AG09309 (cell line): ENCODE data around the gene GABBR2.
"Not testable (repeated sequence)": the region's sequence is repeated elsewhere in the genome, so short reads cannot be mapped to it uniquely, and the experiment has no call there.

ENCODE experiments used
- DNase-seq: peaks from one replicate; pipeline ENCODE4 v3.0.0-alpha.2; 2010; ENCODE audit warnings: low read depth
- H3K4me3 ChIP-seq: 2 replicates; pipeline ENCODE4 v1.5.1; 2011; ENCODE audit warnings: mild to moderate bottlenecking, low read depth, low read length, moderate library complexity; ENCODE audit not compliant: control insufficient read depth
- TF ChIP-seq, protein P1 (sequence below): IDR thresholded peaks from 2 replicates; pipeline ENCODE4 v1.5.1; 2011; ENCODE audit warnings: mild to moderate bottlenecking, low read depth, low read length, inconsistent platforms; ENCODE audit not compliant: insufficient read depth, control insufficient read depth; ENCODE audit errors: missing control alignments

Gene GABBR2

DNA sequence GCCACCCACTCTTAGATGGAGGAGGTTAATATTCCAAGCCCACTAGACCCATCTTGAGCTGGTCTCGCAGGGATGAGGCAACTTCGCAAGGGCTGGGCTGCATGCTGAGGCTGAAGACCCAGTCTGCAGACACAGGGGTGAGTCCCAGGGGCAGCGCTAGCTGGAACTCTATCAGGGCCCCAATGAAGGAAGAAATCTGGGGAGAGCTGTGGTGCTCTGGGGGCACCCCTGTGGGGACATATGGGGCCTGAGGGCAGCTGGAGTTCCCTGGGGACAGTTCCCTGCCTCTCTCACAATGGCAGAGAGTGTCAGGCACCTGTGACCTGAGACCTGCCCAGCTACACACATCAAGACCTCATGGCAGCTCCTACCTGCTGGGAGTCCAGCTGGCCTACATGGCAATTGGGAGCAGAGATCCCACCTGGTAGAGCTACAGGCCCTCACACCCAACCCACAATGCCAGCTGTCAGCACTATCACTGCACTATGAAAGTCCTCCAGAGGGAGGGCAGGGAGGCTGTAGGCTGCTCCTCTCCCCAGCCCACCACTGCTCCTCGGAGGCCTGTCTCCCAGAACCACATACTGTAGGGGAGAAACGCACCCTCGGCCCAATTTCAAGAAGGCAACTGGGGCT, 202.2 kb downstream of the GABBR2 start:
- no peak overlapping the region for H3K4me3 ChIP-seq
- TF ChIP-seq, protein P1, sequence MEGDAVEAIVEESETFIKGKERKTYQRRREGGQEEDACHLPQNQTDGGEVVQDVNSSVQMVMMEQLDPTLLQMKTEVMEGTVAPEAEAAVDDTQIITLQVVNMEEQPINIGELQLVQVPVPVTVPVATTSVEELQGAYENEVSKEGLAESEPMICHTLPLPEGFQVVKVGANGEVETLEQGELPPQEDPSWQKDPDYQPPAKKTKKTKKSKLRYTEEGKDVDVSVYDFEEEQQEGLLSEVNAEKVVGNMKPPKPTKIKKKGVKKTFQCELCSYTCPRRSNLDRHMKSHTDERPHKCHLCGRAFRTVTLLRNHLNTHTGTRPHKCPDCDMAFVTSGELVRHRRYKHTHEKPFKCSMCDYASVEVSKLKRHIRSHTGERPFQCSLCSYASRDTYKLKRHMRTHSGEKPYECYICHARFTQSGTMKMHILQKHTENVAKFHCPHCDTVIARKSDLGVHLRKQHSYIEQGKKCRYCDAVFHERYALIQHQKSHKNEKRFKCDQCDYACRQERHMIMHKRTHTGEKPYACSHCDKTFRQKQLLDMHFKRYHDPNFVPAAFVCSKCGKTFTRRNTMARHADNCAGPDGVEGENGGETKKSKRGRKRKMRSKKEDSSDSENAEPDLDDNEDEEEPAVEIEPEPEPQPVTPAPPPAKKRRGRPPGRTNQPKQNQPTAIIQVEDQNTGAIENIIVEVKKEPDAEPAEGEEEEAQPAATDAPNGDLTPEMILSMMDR: no peak
- DNase-seq: no peak

DNA sequence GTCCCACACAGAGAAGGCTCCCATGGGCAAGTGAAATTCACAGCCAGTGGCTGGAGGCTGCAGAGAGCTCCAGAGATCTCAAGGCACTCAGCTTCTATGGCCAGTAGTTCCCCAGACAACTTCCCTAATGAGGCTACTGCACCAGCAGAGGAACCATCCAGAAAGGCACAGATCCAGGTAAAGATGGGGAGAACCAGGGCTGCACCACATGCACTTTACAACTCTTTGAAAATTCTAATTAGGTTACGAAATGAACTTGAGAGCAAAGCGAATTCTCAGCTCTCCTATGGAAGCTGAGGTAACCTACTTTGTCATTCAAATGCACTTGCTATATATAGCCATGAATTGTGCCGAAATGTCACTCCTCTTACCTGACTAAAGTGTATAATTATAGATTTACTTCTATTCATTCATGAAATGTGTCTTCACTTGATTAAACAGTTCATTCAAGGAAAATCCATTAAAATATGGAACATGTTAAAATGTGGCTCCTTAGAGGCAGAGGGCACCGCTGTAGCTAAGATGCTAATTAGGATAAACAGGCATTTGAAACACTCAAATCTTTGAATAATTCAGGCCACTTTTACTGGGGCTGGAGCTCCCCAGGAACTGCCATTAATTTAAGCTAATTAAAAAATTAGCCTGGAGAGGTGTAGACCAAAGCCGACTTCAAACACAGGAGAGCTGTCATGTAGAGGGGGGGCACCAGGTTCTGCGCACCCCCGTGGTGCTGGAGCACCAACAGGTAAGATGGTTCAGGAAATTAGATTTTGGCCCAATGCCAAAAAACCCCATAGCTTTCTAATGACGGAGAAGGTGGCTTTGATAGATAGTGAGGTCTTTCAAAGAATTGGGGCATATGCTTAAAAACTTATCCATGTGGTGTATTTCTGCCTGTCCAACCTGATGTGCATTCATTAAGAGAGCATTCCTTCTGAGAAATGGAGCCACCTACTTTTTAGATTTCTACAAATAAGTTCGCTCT, 204.1 kb downstream of the GABBR2 start:
- TF ChIP-seq, protein P1: no peak

DNA sequence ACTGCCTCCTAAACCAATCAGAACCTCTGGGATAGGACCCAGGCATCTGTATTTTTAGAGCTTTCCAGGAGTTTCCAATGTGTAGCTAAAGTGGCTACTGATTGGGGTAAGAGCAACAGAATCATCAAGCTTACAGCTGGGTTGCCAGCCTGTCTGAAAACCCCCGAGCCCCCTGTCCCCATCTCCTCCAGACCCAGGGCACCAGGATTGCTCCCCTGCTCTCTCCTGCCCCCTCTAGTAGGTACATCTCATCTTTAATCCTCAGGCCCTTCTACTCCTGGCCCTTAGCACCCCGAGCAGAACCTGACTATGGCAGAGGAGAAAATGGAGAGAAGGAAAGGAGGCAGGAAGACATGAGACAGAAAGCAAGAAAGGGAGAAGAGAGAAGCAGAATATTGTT, 204.9 kb downstream of the GABBR2 start:
- DNase-seq: no peak
- no peak overlapping the region for H3K4me3 ChIP-seq
- TF ChIP-seq, protein P1: no peak

More for the DNA sequence above, 204.1 kb downstream of the GABBR2 start:
- no peak overlapping the region for H3K4me3 ChIP-seq
- DNase-seq: no peak

DNA sequence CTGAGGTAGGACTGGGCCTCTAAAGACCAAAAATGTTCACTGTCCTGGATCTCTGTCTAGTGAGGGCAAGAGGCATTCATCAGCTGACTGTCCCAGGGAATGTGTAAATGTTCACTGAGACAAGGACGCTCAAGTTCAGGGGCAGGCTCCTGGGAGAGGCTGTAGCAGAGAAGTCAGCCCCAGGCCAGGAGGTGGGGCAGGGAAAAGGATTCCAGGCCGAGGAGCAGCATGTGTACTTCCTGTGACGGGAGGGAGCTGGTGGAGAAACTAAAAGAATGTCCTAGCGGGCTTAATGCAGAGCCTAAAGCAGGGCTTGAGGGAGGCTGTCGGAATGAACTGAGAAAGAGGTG, 205.8 kb downstream of the GABBR2 start:
- DNase-seq: no peak
- TF ChIP-seq, protein P1: no peak
- no peak overlapping the region for H3K4me3 ChIP-seq

DNA sequence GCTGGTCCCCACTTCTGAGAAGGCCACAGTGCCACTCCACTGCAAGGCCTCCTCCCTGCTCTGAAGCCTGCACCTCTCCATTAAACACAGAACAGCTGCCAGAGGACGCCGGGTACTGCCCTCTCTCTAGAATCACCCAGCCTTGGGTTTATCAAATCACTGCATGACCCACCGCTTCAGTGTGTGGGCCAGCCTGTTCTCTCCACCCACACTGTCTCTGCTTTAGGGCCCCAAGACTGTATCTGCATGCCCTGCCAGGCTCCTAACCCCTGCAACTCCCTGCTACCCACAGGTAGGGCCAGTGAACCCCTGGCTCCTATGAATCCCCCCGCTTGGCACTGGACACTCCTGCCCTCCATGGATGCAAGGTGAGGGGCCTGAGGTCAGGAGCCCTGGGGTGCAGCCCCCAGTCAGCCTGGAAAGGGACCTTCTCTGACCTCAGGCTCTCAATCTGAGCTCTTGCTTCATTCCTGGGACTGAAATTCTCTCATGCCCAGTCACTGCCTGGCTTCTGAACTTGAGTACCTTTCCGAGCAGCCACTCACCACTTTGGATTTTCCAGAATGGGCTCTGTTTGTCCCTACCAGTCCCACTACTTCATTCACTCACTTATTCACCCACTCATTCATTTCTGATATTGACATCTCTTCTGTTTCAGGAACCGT, 206.3 kb downstream of the GABBR2 start:
- TF ChIP-seq, protein P1: no peak
- DNase-seq: no peak
- H3K4me3 ChIP-seq: no peak overlapping the region

DNA sequence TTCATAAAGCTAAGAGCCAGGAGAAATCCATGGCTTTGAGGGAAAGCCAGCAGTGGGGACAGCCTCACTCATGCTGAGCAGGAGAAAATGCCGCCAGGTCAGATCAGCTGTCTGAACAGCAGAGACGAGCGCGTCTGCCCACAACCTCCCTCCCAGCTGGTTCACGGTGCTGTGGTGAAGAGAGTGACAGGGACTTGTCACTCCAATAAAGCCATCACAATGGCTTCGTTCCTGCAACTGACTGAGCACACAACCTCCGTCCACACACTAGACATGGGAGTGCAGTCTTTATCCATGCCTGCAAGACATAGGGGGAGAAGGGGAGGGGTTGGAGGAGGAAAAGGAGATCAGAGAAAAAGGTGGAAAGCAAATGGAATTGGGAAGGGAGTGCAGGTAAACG, 206.9 kb downstream of the GABBR2 start:
- TF ChIP-seq, protein P1: no peak
- no peak for DNase-seq
- no peak overlapping the region for H3K4me3 ChIP-seq

DNA sequence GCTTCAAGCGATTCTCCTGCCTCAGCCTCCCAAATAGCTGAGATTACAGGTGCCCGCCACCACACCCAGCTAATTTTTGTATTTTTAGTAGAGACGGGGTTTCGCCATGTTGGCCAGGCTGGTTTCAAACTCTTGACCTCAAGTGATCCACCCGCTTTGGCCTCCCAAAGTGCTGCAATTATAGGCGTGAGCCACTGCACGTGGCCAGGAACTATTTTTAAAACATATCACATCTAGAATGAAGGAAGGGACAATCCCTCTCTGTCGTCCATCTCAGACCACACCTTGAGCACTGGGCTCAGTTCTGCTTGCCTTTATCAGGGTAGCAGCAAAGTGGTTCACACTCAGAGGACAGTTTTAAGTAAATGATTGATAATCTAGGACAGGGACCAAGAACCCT, 207.5 kb downstream of the GABBR2 start:
- not testable (repeated sequence) for DNase-seq, H3K4me3 ChIP-seq
